B cell (primary cell): ENCODE measurements around the gene BIRC2. TPM values are rescaled to one million over a fixed set of nuclear protein-coding genes. Genes with fewer than 3 reads are reported as not detected.

ENCODE experiments used
- ATAC-seq: fragments of 200-7000 bp; cut with Tn5 transposase; one replicate; pipeline ENCODE4 v1.10.0; 2021; ENCODE audit warnings: low read depth, mild to moderate bottlenecking, moderate number of reproducible peaks, moderate library complexity
- CTCF ChIA-PET: fragments of 350-600 bp; sonication (Branson Sonifier 250); formaldehyde crosslinking; loops from one replicate; lab custom pipeline; 2021; ENCODE audit warnings: antibody characterized with exemption, inconsistent platforms; lab: Charles Lee
- POLR2A ChIA-PET: fragments of 350-600 bp; sonication (Branson Sonifier 250); formaldehyde crosslinking; loops from one replicate; lab custom pipeline; 2021; ENCODE audit warnings: antibody characterized with exemption; lab: Charles Lee
- DNase-seq: peaks from one replicate; pipeline ENCODE4 v3.0.0; 2013
- H2AFZ ChIP-seq: 2 replicates; pipeline ENCODE4 v1.6.1; 2012; ENCODE audit warnings: mild to moderate bottlenecking, low read depth, low read length; ENCODE audit not compliant: insufficient read depth, poor library complexity, severe bottlenecking
- H3K27ac ChIP-seq, 2 donors: 1 replicate in 1 of 2; 2 replicates in 1 of 2; pipeline ENCODE4 v1.5.1; 2012 to 2013; ENCODE audit warnings: low read length in 2 of 2, mild to moderate bottlenecking in 2 of 2, moderate library complexity in 1 of 2
- H3K27me3 ChIP-seq, 4 experiments: fragments of 200-600 bp in 1 of 4; sonication (generic) in 1 of 4; replicated peaks in 1 of 4; 1 replicate in 2 of 4; 2 replicates in 2 of 4; pipeline versions ENCODE4 v1.6.1 to v1.7.0; 2013 to 2016; ENCODE audit warnings: low read length in 3 of 4, mild to moderate bottlenecking in 2 of 4, mixed read lengths in 1 of 4, moderate library complexity in 1 of 4; ENCODE audit not compliant: insufficient read depth in 4 of 4, control insufficient read depth in 3 of 4; ENCODE audit errors: control extremely low read depth in 1 of 4
- H3K36me3 ChIP-seq, 2 experiments: replicated peaks in 1 of 2; 1 replicate in 1 of 2; 2 replicates in 1 of 2; pipeline versions ENCODE4 v1.6.1 to v1.7.1; 2013; ENCODE audit warnings: low read length in 1 of 2; ENCODE audit not compliant: insufficient read depth in 2 of 2, control insufficient read depth in 1 of 2; ENCODE audit errors: control extremely low read depth in 1 of 2, extremely low read depth in 1 of 2
- H3K4me1 ChIP-seq, 2 donors: fragments of 200-600 bp in 1 of 2; sonication (generic) in 1 of 2; 1 replicate in 1 of 2; 2 replicates in 1 of 2; pipeline versions ENCODE4 v1.5.1 to v1.6.1; 2013 to 2017; ENCODE audit warnings: low read length in 2 of 2; ENCODE audit not compliant: control insufficient read depth in 2 of 2, insufficient read depth in 2 of 2
- H3K4me2 ChIP-seq: replicated peaks from 2 replicates; pipeline ENCODE3; 2012; ENCODE audit warnings: mild to moderate bottlenecking, low read depth, low read length; ENCODE audit not compliant: poor library complexity, severe bottlenecking
- H3K4me3 ChIP-seq, 5 experiments: fragments of 200-600 bp in 1 of 5; sonication (generic) in 1 of 5; 1 replicate in 3 of 5; 2 replicates in 2 of 5; pipeline versions ENCODE4 v1.5.1 to v1.7.0; 2011 to 2016; ENCODE audit warnings: low read length in 4 of 5, mild to moderate bottlenecking in 4 of 5, low read depth in 2 of 5, control low read depth in 1 of 5, moderate library complexity in 1 of 5; ENCODE audit not compliant: insufficient read depth in 1 of 5; ENCODE audit errors: control extremely low read depth in 1 of 5, extremely low read depth in 1 of 5
- H3K79me2 ChIP-seq: fragments of 200-600 bp; sonication (generic); one replicate; pipeline ENCODE4 v1.6.0; 2016; ENCODE audit warnings: low read length; ENCODE audit not compliant: control insufficient read depth, insufficient read depth
- H3K9ac ChIP-seq: fragments of 200-600 bp; sonication (generic); 2 replicates; pipeline ENCODE4 v1.6.1; 2017; ENCODE audit warnings: mild to moderate bottlenecking, low read length, moderate library complexity
- H3K9me3 ChIP-seq, 3 donors: one replicate each; pipeline versions ENCODE4 v1.6.1 to v1.7.1; 2013; ENCODE audit warnings: low read length in 2 of 3; ENCODE audit not compliant: control insufficient read depth in 2 of 3, insufficient read depth in 1 of 3; ENCODE audit errors: control extremely low read depth in 1 of 3
- H4K20me1 ChIP-seq: 2 replicates; pipeline ENCODE4 v1.6.0; 2012; ENCODE audit warnings: mild to moderate bottlenecking, low read length; ENCODE audit not compliant: insufficient read depth, control insufficient read depth, poor library complexity, severe bottlenecking
- H3K27ac Mint-ChIP-seq: one replicate; pipeline ENCODE4 v1.8.0; 2021; ENCODE audit warnings: mixed read lengths
- H3K27me3 Mint-ChIP-seq: one replicate; pipeline ENCODE4 v1.8.0; 2021; ENCODE audit warnings: mixed read lengths
- H3K4me1 Mint-ChIP-seq: one replicate; pipeline ENCODE4 v1.8.0; 2021; ENCODE audit warnings: mixed read lengths
- H3K4me3 Mint-ChIP-seq: one replicate; pipeline ENCODE4 v1.8.0; 2021; ENCODE audit warnings: mixed read lengths
- H3K9me3 Mint-ChIP-seq: one replicate; pipeline ENCODE4 v1.8.0; 2022; ENCODE audit warnings: mixed read lengths; ENCODE audit not compliant: insufficient read depth
- CTCF ChIP-seq: fragments of 200-600 bp; IDR thresholded peaks from one replicate; pipeline ENCODE4 v1.8.0; 2022; ENCODE audit warnings: antibody characterized with exemption, mild to moderate bottlenecking
- EZH2 ChIP-seq: IDR thresholded peaks from 2 replicates; pipeline ENCODE4 v1.6.1; 2012; ENCODE audit warnings: borderline replicate concordance, low read depth, mild to moderate bottlenecking, moderate library complexity, low read length; ENCODE audit not compliant: insufficient read depth, poor library complexity, severe bottlenecking
- WGBS: methylation state at CpG from one replicate; pipeline ENCODE4 v1.1.5; 2013; ENCODE audit warnings: missing lambda C conversion rate; ENCODE audit not compliant: insufficient coverage; 5-methylcytosine and 5-hydroxymethylcytosine counted together
- intact Hi-C: fragments of 100-400 bp; cut with micrococcal nuclease; formaldehyde crosslinking; loops from one replicate; pipeline ENCODE4 v1.10.0; 2022
- polyA plus RNA-seq: library from polyadenylated mRNA; depleted of rRNA; stranded (reverse); fragments of >200 nt; gene quantifications from 2 replicates; pipeline ENCODE4 v1.2.3, GENCODE V29; 2012
- total RNA-seq, 2 donors: library from RNA; stranded (reverse); fragments of 120-200 nt in 1 of 2; gene quantifications; 1 replicate in 1 of 2; 2 replicates in 1 of 2; pipeline versions ENCODE4 v1.2.3 to v1.2.4, GENCODE V29; 2013 to 2022

The BIRC2 gene
- total and polyA plus RNA-seq, 2 donors (not counting 1 experiment from before 2014, with no cell fraction given), result 20.1 to 51.0 TPM

GRCh38 chr11:102317099-102317767 is 29.8 kb upstream of the BIRC2 start, which contains the start of gene BIRC3:
TSS of gene BIRC3 (plus strand) at chr11:102317484. CDS start at chr11:102324510, 7,026 bp downstream.
- no peaks in the 10 kb centered on the region for H3K9me3 Mint-ChIP-seq
- peaks cover 64% of the 10 kb centered on the region for H3K4me1 Mint-ChIP-seq
- Histone ChIP-seq H3K27ac (peak within 1 kb of the TSS; percentile 96 to 98), H3K9me3 (peaks cover 0 to 1% (median 0%) of the 10 kb centered on the region in 3 donors), H2AFZ (peak within 1 kb of the TSS; percentile 50), H4K20me1 (peaks cover 35% of the 10 kb centered on the region), H3K4me1 (peaks cover 53 to 58% of the 10 kb centered on the region in 2 donors), H3K36me3 (peaks cover 8 to 30% of the 10 kb centered on the region in 2 experiments), H3K9ac (peak within 1 kb of the TSS; percentile 94), H3K79me2 (peaks cover 67% of the 10 kb centered on the region), H3K27me3 (no peaks in the 10 kb centered on the region), H3K4me3 (peak within 1 kb of the TSS; percentile 76 to 100 (median 92)), H3K4me2 (peak within 1 kb of the TSS; percentile 77)
- WGBS, result 0% methylated on average over 34 of the region's 34 CpGs
- CTCF ChIA-PET, result interaction anchor here (0.7 to 17.9 kb wide), 7 partner anchors 11 to 297 kb away, joined by 3 to 588 read pairs (median 8); no protein-coding TSS in a partner anchor
- no peaks in the 10 kb centered on the region for H3K27me3 Mint-ChIP-seq
- peak within 1 kb of the TSS; percentile 96 for H3K27ac Mint-ChIP-seq
- H3K4me3 Mint-ChIP-seq, result peak within 1 kb of the TSS; percentile 100
- DNase-seq (peak; percentile 99), ATAC-seq (peak; percentile 87)
- POLR2A ChIA-PET, result interaction anchor here (0.6 to 7.6 kb wide), 10 partner anchors 9 to 120 kb away, joined by 4 to 105 read pairs (median 8); no protein-coding TSS in a partner anchor
- TF ChIP-seq EZH2 (no peak), CTCF (no peak)
- intact Hi-C loops, result loop anchor here (1.0 kb wide), 7 partner anchors 11 to 230 kb away; partner anchors contain the start of genes BIRC2 and TMEM123

- no peaks in the 10 kb centered on the region for H3K27me3 Mint-ChIP-seq
Measured at GRCh38 chr11:102317768-102318103, 29.3 kb upstream of the BIRC2 start.

More at GRCh38 chr11:102317768-102318103, 29.3 kb upstream of the BIRC2 start:
- H3K9me3 ChIP-seq, result peaks cover 0 to 1% (median 0%) of the 10 kb centered on the region in 3 donors
- intact Hi-C loops, result loop anchor here (1.0 kb wide), 8 partner anchors 11 to 230 kb away; partner anchors contain the start of genes BIRC2 and TMEM123
- ChIA-PET POLR2A (interaction anchor here (0.6 to 7.6 kb wide), 9 partner anchors 9 to 119 kb away, joined by 4 to 105 read pairs (median 6); no protein-coding TSS in a partner anchor), CTCF (interaction anchor here (0.7 to 17.9 kb wide), 9 partner anchors 9 to 178 kb away, joined by 3 to 588 read pairs (median 6); no protein-coding TSS in a partner anchor)
- peak overlapping the region; percentile 50 for H2AFZ ChIP-seq
- H3K9ac ChIP-seq, result peak overlapping the region; percentile 94
- Mint-ChIP-seq H3K27ac (peak overlapping the region; percentile 96), H3K4me3 (peak overlapping the region; percentile 100), H3K9me3 (no peaks in the 10 kb centered on the region), H3K4me1 (peaks cover 63% of the 10 kb centered on the region)
- H3K4me1 ChIP-seq, result peaks cover 56 to 58% of the 10 kb centered on the region in 2 donors
- peak overlapping the region; percentile 96 to 98 for H3K27ac ChIP-seq
- no peaks in the 10 kb centered on the region for H3K27me3 ChIP-seq
- no peak for TF ChIP-seq CTCF
- no peak for TF ChIP-seq EZH2
- H4K20me1 ChIP-seq, result peaks cover 40% of the 10 kb centered on the region
- peaks cover 70% of the 10 kb centered on the region for H3K79me2 ChIP-seq
- ATAC-seq, result no peak
- DNase-seq, result no peak
- peaks cover 8 to 34% of the 10 kb centered on the region in 2 experiments for H3K36me3 ChIP-seq
- peak overlapping the region; percentile 76 to 100 (median 92) for H3K4me3 ChIP-seq
- 0% methylated on average over 2 of the region's 7 CpGs for WGBS
- peak overlapping the region; percentile 77 for H3K4me2 ChIP-seq
